ENCODE results near the gene NDFIP2.

The NDFIP2 gene

DNA sequence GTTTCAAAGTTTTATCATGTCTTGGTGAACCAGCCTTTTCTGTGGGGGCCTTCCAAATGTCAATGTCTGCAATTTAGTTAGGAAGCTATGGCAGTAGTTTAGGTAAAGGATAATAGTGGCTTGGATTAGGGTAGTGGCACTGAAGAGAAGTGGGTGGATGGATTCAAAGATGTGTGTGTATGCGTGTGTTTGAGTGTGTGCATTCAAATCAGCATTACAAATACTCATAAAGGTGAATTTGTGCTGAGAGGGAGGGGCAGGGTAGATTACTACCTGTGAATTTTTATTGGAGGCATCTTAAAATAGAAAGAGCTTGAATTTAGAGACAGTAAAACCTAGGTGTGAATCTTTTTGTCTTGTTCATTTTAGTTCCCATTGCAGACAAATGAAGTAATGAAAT lies 16.9 kb downstream of the NDFIP2 start:
- no peak for DNase-seq

DNA sequence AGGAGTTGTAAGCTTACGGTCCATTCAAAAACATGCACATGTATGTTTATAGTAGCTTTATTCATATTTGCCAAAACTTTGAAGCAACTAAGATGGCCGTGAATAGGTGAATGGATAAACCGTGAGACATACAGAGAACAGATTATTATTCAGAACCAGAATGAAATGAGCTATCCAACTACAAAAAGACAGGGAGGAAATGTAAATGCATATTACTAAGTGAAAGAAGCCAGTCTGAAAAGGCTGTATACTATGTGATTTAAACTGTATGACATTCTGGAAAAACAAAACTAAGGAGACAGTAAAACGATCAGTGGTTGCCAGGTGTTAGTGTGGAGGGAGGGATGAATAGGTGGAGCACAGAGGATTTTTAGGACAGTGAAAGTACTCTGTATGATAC lies 19.9 kb downstream of the NDFIP2 start:
- no peak for DNase-seq

DNA sequence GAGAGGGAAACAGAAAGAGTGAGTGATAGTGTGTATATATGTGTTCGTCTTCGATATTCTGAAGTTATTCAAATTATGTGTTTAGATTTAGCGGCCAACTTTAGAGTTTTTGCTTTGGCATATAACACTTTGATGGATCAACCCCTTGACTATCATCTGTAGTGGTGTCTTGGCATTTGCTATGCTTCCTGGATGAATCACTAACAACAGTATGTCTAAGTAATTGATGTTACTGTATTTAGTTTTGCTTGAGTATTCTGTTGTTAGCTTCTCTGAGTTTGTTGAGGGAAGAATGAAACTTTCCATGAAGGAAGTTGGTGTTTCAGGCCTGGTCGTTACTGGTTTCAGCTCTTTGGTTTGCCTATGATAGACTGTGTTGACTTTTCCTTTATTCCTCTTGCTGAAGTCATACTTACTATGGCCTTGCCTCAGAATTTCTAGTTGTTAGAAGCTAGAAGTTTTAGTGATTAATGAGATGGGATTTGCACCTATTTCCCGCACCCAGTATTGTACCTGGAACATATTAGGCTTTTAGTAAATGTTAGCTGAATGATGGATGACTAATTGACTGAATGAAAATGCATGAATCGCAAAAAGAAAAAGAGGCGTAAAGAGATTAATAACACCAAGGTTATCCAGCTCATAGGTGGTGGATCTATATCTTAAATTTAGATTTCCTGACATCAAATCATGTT lies 20.7 kb downstream of the NDFIP2 start:
- DNase-seq: no peak

DNA sequence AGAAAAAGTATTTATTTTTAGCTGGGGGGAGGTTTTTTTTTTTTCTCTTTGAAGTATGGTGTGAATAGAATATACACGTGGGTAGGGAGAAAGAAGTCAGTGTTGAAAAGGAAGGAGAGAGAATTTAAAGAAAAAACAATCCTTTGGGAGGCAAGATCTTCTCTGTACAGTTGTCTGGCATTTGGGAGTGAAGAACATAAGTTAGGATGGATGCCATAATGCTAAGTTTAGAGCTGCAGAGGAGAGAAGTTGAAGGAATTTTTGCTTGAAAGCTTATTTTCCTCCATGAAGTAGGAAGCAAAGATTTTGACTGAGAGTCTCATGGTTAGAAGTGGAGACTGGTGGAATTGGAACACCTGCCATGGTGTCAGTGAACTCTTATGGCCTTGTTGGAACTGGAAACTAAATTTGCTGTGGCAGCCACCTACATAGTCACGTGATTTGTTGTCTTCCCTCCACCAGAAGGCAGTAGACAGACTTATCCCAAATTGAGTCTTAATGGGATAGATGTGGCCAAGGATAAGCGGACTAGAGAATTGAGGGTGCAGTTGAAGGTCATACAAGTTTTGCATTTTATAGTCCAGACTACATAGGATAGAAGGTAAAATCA lies 22.0 kb downstream of the NDFIP2 start:
- no peak for DNase-seq

DNA sequence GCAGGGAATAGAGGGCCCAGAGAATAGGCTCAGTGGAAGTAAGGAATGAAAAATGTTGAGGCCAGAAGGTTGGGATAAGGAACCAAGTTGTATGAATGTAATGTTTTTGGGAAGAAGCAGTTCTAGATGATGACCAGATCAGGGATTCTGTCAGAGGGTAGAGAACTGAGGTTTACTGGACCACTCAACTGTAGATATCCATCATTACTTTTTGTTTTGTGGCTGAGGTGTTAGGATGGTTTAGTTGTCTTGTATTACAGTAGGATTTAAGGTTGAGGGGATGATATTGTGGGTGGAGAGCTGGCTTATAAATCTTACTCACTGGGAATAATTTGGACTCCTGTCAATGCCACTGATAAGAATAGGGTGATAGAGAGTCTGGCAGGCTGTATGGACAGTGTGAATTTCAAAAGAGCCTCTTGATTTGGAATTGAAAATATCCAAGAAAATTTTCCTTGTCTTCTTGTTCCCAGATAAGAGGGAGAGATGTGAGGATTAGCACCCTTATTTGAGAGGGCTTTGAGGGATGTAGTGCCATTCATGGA lies 22.6 kb downstream of the NDFIP2 start:
- DNase-seq: no peak

DNA sequence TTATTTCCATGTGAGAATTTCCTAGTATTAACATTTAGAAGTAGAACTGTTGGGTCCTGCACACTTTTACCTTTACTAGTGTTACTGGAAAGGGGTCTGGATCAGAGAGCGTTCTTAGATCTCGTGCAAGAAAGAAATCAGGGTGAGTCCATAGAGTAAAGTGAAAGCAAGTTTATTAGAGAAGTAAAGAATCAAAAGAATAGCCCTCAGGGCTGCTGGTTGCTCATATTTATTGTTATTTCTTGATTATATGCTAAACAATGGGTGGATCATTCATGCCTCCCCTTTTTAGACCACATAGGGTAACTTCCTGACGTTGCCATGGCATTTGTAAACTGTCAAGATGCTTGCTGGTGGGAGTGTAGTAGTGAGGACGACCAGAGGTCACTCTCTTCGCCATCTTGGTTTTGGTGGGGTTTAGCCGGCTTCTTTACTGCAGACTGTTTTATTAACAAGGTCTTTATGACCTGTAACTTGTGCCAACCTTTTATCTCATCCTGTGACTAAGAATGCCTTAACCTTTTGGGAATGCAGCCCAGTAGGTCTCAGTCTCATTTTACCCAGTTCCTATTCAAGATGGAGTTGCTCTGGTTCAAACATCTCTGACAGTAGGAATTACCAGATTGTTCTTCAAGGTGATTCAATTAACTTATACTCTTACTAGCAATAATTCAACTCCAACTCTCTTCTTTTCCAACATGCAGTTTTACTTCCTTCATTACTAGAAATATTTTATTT lies 27.4 kb downstream of the NDFIP2 start:
- no peak for DNase-seq

DNA sequence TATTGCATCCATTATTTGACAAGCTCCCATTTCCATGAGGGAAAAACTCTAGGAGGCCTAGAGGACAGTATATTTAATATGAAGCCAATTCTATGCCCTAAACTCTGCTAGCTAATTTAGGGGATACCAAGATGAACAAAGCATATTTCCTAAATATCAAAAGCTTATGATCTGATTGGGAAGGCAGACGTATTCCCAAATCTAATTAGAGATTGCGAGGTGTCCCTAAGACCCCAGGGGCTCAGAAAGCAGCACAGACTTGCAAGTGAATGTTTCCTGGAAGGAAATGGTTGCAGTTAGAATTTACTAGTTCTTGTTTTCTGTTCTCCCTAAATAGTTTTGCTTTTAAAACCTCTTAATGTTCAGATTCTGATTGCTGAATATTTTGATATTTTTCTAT lies 30.7 kb downstream of the NDFIP2 start:
- no peak for DNase-seq

DNA sequence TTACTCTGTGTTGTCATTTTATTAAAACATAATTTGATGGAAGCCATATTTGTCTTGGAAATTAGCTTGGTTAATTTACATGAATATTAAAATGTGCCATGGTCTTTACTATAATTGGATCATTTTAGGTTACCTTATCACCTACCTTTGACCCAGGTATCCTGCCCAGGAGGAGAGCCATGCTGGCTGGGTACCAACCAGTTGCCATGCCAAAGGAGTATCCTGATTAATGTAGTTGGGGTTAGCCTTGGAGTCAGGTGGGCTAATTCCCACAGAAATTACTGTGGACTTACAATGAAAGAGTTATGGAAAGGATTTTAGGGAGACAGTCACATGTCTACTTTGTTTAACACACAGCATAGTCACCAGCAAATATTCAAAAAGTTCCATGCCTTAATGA lies 32.0 kb downstream of the NDFIP2 start:
- no peak for DNase-seq

DNA sequence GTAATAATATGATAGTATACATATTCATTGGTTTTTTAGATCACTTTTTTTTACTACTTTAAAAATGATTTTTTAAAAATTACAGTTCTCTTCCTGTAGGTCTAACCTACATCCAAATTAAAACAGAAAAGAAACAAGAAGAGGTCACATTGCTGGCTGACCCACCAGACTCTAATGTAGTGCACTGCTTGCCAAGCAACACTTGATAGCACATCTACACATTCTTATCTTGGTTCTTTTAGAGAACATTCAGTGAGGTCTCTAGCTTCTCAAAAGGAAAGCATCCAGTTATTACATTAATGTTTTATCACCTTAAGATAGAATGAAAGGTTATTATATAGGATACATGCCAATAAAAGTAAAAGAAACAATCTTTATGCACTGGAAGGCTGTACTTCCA lies 35.6 kb downstream of the NDFIP2 start:
- DNase-seq: no peak

DNA sequence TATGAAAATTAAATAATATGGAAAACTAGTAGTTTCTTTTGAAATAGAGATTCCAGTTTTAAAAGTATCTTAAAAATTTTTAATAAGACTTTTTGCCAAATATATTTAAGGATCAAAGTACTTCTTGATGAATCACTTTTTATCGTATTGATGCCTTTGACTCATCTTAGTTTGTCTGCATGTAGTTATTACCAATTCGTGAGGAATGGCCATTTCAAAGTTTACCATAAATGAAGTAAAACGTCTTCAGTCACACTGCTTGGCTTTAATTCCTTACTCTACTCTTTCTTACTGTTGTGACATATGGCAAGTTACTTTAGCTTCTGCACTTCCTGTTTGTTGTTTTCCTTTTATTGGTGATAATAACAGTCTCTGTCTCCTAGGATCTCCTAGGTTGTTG lies 38.3 kb downstream of the NDFIP2 start:
- DNase-seq: no peak

DNA sequence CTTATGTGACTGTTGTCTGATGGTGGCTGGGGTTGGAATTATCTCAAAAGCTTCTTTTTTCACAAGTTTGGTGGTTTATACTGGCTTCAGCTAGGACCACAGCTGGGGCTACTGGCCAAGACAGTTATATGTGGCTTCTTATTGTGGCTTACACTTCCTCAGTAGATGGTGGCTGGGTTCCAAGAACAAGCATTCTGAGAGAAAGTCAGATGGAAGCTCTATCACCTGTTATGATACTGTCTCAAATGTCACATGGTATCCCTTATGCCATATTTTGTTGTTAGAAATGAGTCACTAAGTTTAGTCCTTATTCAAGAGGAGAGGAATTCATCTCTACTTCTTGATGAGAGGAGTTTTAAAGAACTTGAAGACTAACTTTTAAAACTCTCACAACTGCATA lies 41.6 kb downstream of the NDFIP2 start:
- DNase-seq: peak in 1 of 2 experiments; percentile 37

DNA sequence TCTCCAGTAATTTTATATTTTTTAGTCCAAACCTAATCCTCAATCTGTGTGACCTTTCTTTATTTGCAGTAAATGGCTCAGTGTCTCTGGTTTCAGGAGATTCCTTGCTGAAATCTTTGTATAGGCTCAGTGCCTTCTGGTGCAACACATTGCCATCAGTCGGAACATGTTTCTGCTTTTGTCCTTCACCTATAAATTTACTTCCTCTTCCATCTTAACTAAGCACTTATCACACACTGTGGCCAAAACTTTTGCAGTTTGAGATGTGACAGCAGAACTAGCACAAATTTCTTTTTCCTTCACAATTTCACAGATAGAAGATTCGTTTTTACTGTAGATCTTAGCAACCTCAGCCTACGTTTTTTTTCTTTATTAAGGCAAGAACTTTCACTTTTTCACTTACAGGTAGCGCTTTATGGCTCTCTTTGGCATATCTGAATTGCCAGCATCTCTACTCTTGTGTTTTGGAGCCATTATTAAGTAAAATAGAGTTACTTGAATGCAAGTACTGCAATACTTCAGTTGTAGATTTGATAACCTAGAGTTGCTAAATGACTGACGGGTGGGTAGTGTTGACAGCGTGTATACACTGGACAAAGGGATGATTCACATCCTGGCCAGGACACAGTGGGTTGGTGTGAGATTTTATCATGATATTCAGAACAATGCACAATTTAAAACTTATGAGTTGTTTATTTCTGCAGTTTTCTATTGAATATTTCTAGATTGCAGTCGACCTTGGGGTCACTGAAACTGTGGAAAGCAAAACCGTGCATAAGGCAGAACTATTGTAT lies 44.3 kb downstream of the NDFIP2 start:
- no peak for DNase-seq

DNA sequence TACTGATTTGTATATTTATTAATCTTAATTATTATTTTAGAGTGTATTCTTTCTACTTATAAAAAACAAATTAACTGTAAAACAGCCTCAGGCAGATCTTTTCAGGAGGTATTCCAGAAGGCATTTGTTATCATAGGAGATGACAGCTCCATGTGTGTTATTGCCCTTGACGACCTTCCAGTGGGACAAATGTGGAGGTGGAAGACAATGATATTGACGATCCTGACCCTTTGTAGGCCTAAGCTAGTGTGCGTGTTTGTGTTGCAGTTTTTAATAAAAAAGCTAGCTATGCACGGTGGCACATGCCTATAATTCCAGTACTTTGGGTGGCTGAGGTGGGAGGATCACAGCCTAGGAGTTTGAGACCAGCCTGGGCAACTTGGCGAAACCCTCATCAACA lies 46.7 kb downstream of the NDFIP2 start:
- no peak for DNase-seq

DNA sequence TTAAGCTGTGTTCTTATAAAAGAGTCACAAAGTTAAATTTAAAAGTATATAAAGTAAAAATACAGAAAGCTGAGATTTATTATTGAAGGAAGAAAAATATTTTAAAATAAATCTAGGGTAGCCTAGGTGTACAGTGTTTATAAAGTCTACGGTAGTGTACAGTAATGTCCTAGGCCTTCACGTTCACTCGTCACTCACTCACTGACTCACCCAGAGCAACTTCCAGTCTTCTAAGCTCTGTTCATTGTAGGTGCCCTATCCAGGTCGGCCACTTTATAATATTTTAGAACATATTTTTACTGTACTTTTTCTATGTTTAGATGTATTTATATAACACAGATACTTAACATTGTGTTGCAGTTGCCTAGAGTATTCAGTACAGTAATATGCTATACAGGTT lies 47.4 kb downstream of the NDFIP2 start:
- DNase-seq: no peak

DNA sequence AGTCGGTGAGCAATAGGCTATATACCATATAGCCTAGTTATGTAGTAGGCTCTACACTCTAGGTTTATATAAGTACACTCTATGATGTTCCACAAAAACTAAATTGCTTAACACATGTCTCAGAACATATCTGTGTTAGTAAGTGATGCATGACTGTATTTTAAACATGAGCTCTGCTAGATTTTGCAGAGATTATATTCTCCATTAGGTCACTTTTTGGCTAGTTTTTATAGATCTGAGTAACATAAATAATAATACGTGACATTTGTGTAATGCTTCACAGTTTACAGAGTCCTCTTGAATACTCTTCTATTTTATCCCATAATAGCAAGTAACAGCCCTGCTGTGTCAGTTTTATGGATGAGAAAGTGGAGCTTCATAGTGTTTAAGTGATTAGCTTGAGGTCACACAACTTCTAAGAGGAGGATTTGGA lies 47.8 kb downstream of the NDFIP2 start:
- no peak for DNase-seq

DNA sequence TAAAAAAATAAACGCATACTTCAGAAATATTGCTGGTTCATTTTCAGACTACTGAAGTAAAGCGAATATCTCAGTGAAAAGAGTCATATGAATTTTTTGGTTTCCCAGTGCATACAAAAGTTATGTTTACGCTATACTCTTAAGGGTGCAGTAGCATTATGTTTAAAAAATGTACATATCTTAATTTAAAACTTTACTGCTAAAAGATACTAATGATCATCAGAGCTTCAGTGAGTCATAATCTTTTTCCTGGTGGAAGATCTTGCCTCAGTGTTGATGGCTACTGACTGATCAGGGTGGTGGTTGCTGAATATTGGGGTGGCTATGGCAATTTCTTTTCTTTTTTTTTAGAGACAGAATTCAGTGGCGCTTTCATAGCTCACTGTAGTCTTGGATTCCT lies 48.9 kb downstream of the NDFIP2 start:
- no peak for DNase-seq

DNA sequence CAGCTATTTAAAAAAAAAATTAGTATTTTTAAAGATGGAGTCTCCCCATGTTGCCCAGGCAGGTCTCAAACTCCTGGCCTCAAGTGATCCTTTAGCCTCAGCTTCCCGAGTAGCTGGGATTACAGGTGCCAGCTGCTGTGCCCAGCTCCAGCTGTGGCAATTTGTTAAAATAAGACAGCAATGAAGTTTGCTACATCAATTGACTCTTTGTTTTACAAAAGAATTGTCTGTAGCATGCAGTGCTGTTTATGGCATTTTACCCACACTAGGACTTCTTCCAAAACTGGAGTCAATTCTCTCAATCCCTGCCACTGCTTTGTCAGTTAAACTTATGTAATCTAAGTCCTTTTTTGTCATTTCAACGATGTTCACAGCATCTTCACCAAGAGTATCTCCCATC lies 49.3 kb downstream of the NDFIP2 start:
- no peak for DNase-seq

DNA sequence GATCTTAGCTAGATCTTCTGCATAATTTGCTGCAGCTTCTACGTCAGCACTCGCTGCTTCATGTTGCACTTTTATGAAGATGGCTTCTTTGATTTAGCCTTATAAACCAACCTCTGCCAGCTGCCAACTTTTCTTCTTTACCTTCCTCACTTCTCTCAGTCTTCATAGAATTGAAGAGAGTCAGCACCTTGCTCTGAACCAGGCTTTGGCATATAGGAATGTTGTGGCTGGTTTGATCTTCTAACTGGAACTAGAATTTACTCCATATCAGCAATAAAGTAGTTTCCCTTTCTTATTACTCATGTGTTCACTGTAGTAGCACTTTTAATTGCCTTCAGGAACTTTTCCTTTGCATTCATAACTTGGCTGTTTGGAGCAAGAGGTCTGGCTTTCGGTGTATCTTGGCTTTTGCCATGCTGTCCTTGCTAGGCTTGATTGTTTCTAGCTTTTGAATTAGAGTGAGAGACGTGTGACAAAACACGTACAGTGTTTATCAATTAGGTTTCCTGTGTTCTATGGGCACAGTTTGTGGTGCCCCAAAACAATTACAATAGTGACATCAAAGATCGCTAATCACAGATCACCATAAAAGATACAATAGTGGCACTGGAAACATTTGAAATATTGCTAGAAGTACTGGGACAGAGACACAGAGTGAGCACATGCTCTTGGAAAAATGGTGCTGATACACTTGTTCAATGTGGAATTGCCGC lies 50.7 kb downstream of the NDFIP2 start:
- DNase-seq: no peak

DNA sequence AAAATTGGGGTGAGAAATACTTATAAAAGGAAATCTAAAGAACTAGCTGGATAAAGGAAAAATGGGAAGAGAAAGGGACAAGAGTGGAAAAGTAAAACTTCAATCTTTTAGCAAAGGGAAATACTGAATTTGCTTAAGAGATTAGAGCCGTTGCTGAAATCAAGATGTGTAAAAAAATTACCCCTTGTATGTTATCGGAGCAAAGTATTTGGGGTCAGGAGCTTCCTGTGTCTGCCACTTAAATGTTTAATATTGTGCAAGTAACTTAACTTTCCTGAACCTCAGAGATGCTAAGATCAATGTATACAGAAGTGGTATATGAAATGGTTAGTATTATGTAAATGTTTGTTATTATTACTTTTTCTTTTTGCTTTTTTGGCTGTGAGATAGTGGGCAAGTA lies 51.6 kb downstream of the NDFIP2 start:
- no peak for DNase-seq

DNA sequence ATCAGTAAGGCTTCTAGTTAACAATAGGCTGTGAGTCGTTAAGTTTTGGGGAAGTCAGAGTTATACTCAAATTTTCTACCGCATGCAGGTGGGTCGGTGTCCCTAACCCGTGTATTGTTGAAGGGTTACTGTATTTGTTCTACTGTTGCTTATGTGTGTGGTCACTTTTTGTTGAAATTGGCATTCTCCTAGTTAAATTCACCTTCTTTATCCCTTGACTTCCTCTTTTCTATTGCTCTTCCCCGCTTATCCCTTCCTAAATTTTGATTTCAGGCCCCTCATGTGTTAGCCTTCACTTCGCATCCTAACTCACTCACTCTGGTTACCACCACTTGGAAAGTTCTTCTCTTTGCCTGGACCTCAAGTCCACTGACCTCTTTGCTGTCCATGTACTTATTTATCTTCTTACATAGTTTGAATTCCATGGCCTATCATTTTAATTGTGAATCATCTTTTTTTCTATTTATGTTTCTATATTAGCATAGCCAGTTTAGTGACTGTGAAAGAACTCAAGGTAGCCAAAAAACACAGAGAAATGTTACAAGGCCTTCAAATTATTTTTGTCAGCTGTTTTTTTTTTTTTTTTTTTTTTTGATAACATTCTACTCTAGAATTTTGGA lies 52.9 kb downstream of the NDFIP2 start:
- DNase-seq: no peak

DNA sequence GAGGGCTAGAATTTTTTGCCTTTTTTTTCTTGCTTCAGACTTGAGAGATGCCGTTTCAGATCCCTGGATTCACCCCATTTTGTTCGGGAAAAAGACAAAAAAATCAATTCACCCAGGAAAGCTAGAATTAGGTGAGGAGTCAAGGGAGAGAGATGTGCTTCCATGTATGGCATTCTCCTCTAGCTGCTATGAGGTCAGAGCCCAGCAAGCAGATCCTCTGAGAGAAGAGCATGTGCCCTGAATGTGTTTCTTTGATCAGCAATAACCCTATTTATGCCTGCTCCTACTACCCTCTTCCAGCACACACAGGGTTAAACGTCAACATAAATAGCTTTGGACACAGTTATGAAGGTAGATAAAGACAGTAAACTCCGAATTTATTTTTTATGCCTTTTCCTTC lies 53.6 kb downstream of the NDFIP2 start:
- DNase-seq: no peak

DNA sequence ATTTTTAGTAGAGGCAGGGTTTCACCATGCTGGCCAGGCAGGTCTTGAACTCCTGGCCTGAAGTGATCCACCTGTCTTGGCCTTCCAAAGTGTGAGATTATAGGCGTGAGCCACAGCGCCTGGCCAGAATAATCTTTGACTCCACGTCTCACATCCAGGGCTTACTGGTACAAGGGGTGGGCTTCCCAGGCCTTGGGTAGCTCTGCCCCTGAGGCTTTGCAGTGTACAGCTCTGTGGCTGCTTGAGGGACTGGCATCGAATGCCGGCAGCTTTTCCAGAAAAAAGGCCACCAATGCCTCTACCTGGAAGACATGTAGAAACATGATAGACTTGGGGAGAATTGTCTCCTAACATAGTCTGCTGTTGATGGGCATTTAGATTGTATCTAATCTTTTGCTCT lies 57.8 kb downstream of the NDFIP2 start:
- DNase-seq: no peak
